Gastroesophageal sphincter (tissue), 4 donors: ENCODE results near the gene ADAM12. TPM values are rescaled to one million over a fixed set of nuclear protein-coding genes. Genes with fewer than 3 reads are reported as not detected.

Experiments used
- ATAC-seq: fragments of 150-250 bp; one replicate; pipeline ENCODE4 v1.9.1; 2016; ENCODE audit warnings: mild to moderate bottlenecking, moderate library complexity
- H3K27ac ChIP-seq, 4 donors: fragments of 200-600 bp; sonication (generic) in 3 of 4; 1 replicate in 3 of 4; 2 replicates in 1 of 4; pipeline ENCODE4 v1.5.1; 2016 to 2019
- H3K27me3 ChIP-seq: fragments of 200-600 bp; sonication (generic); one replicate; pipeline ENCODE4 v1.5.1; 2019
- H3K36me3 ChIP-seq, 2 donors: fragments of 200-600 bp; sonication (generic); one replicate each; pipeline ENCODE4 v1.5.1; 2019; ENCODE audit warnings: control low read depth in 1 of 2
- H3K4me1 ChIP-seq, 3 donors: fragments of 200-600 bp; sonication (generic); 1 replicate in 2 of 3; 2 replicates in 1 of 3; pipeline ENCODE4 v1.5.1; 2016 to 2019; ENCODE audit warnings: control low read depth in 2 of 3
- H3K4me3 ChIP-seq, 2 donors: fragments of 200-600 bp; sonication (generic); one replicate each; pipeline ENCODE4 v1.5.1; 2019; ENCODE audit warnings: mild to moderate bottlenecking in 1 of 2, moderate library complexity in 1 of 2
- H3K9me3 ChIP-seq, 3 donors: fragments of 200-600 bp; sonication (generic); one replicate each; pipeline ENCODE4 v1.5.1; 2017 to 2019; ENCODE audit warnings: control low read depth in 2 of 3
- CTCF ChIP-seq, 4 experiments: fragments of 200-600 bp in 2 of 4; fragments of 450-650 bp in 2 of 4; sonication (generic) in 1 of 4; IDR thresholded peaks; one replicate each; pipeline ENCODE4 v1.5.1; 2017 to 2019; ENCODE audit warnings: antibody characterized with exemption in 4 of 4, mild to moderate bottlenecking in 2 of 4, moderate library complexity in 2 of 4
- EP300 ChIP-seq: sonication (generic); formaldehyde crosslinking; IDR thresholded peaks from one replicate; pipeline ENCODE4 v1.6.1; 2017; ENCODE audit warnings: antibody characterized with exemption, mild to moderate bottlenecking
- POLR2A ChIP-seq, 2 donors: fragments of 450-650 bp; IDR thresholded peaks; one replicate each; pipeline ENCODE4 v1.6.1; 2017; ENCODE audit warnings: antibody characterized with exemption in 2 of 2, mild to moderate bottlenecking in 2 of 2, moderate library complexity in 1 of 2
- POLR2AphosphoS5 ChIP-seq: sonication (generic); formaldehyde crosslinking; IDR thresholded peaks from one replicate; pipeline ENCODE4 v1.6.1; 2017; ENCODE audit warnings: antibody characterized with exemption
- WGBS, 2 donors: methylation state at CpG; one replicate each; pipeline ENCODE4 v1.1.5; 2018; ENCODE audit warnings: low coverage in 1 of 2; 5-methylcytosine and 5-hydroxymethylcytosine counted together
- total RNA-seq, 4 donors: library from RNA; depleted of rRNA; stranded (reverse); fragments of >200 nt; gene quantifications; one replicate each; pipeline ENCODE4 v1.1.0, GENCODE V29; 2016

ADAM12 gene
- total RNA-seq, 4 donors from 2014 or later, result 0.27 to 1.2 (median 0.89) TPM

- TF ChIP-seq EP300 (no peak), POLR2AphosphoS5 (no peak), POLR2A (IDR thresholded peaks at IDR 0.05) (no peak), CTCF (IDR thresholded peaks at IDR 0.05) (no peak)
- no peak overlapping the region for H3K27ac ChIP-seq
- ATAC-seq, result no peak
- no peaks in the 10 kb centered on the region for H3K9me3 ChIP-seq
- no peaks in the 10 kb centered on the region for H3K36me3 ChIP-seq
- WGBS, 2 donors, result 85 to 98% methylated on average over 7 to 8 of the region's 8 CpGs
- H3K27me3 ChIP-seq, result peaks cover 25% of the 10 kb centered on the region
- H3K4me3 ChIP-seq, result no peak overlapping the region
- H3K4me1 ChIP-seq, result no peaks in the 10 kb centered on the region
Measured at GRCh38 chr10:126229686-126230085, 158.6 kb downstream of the ADAM12 start.

GRCh38 chr10:126227762-126228134 is 160.5 kb downstream of the ADAM12 start:
- Histone ChIP-seq H3K9me3 (no peaks in the 10 kb centered on the region), H3K27me3 (peaks cover 26% of the 10 kb centered on the region), H3K4me1 (peaks cover 0 to 1% (median 0%) of the 10 kb centered on the region in 3 donors), H3K4me3 (no peak overlapping the region), H3K36me3 (no peaks in the 10 kb centered on the region), H3K27ac (no peak overlapping the region)
- ATAC-seq, result no peak
- TF ChIP-seq POLR2A (IDR thresholded peaks at IDR 0.05) (no peak), CTCF (IDR thresholded peaks at IDR 0.05) (no peak), EP300 (no peak), POLR2AphosphoS5 (no peak)
- no CpG with 5 or more reads among the region's 2 CpGs for WGBS, 2 donors

GRCh38 chr10:126226988-126227761 is 161.1 kb downstream of the ADAM12 start:
- Histone ChIP-seq H3K36me3 (no peaks in the 10 kb centered on the region), H3K4me1 (peaks cover 0 to 5% (median 0%) of the 10 kb centered on the region in 3 donors), H3K4me3 (no peak overlapping the region), H3K27me3 (peaks cover 20% of the 10 kb centered on the region), H3K9me3 (no peaks in the 10 kb centered on the region), H3K27ac (no peak overlapping the region)
- no peak for ATAC-seq
- TF ChIP-seq EP300 (no peak), CTCF (IDR thresholded peaks at IDR 0.05) (no peak), POLR2AphosphoS5 (no peak), POLR2A (IDR thresholded peaks at IDR 0.05) (no peak)
- WGBS, 2 donors, result 90 to 98% methylated on average over 4 to 10 of the region's 10 CpGs

GRCh38 chr10:126226205-126226604 is 162.1 kb downstream of the ADAM12 start:
- WGBS, 2 donors, result 75 to 79% methylated on average over 3 of the region's 9 CpGs
- H3K36me3 ChIP-seq, result no peaks in the 10 kb centered on the region
- no peak overlapping the region for H3K4me3 ChIP-seq
- no peak for TF ChIP-seq CTCF (IDR thresholded peaks at IDR 0.05)
- TF ChIP-seq POLR2AphosphoS5, result no peak
- no peak for TF ChIP-seq EP300
- TF ChIP-seq POLR2A (IDR thresholded peaks at IDR 0.05), result no peak
- no peak overlapping the region for H3K27ac ChIP-seq
- peaks cover 13% of the 10 kb centered on the region for H3K27me3 ChIP-seq
- no peaks in the 10 kb centered on the region for H3K9me3 ChIP-seq
- ATAC-seq, result no peak
- H3K4me1 ChIP-seq, result peaks cover 0 to 5% (median 0%) of the 10 kb centered on the region in 3 donors

- Histone ChIP-seq H3K9me3 (no peaks in the 10 kb centered on the region), H3K4me3 (no peak overlapping the region), H3K27ac (no peak overlapping the region), H3K36me3 (no peaks in the 10 kb centered on the region), H3K27me3 (peaks cover 13% of the 10 kb centered on the region), H3K4me1 (peaks cover 0 to 5% (median 0%) of the 10 kb centered on the region in 3 donors)
- no peak for TF ChIP-seq EP300
- ATAC-seq, result no peak
- WGBS, 2 donors, result 51 to 61% methylated on average over 6 of the region's 9 CpGs
Measured at GRCh38 chr10:126225672-126226008, 162.6 kb downstream of the ADAM12 start.
